SH-SY5Y (cell line): ENCODE data around the gene IGF1R.

Experiments
- GATA2 ChIP-seq: IDR thresholded peaks from 2 replicates; pipeline ENCODE4 v1.6.1; 2011; ENCODE audit warnings: mild to moderate bottlenecking, low read depth, low read length
- GATA3 ChIP-seq: IDR thresholded peaks from 2 replicates; pipeline ENCODE4 v1.6.1; 2011; ENCODE audit warnings: low read depth, mild to moderate bottlenecking, low read length, moderate library complexity

DNA sequence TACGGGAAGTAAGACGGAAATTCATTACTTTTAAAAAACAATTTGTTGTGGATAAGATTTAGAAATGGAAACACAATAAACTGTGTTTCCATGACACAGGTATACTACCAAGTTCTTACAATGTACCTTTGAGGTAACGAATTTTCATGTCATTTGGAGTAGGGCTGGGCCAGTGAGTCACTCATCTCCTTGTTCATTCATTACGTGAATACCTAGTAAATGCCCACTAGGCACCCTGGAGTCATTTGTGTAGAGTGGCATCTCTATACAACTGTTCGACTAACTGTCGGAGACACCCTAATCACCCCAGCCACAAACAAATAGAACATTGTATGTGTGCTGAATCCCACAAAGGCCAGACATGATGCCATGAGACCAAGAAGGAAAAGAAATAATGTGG is 94.8 kb downstream of the IGF1R start:
- no peak for TF ChIP-seq GATA2
- TF ChIP-seq GATA3, result no peak
